ENCODE data around the gene ZBTB46.

DNA sequence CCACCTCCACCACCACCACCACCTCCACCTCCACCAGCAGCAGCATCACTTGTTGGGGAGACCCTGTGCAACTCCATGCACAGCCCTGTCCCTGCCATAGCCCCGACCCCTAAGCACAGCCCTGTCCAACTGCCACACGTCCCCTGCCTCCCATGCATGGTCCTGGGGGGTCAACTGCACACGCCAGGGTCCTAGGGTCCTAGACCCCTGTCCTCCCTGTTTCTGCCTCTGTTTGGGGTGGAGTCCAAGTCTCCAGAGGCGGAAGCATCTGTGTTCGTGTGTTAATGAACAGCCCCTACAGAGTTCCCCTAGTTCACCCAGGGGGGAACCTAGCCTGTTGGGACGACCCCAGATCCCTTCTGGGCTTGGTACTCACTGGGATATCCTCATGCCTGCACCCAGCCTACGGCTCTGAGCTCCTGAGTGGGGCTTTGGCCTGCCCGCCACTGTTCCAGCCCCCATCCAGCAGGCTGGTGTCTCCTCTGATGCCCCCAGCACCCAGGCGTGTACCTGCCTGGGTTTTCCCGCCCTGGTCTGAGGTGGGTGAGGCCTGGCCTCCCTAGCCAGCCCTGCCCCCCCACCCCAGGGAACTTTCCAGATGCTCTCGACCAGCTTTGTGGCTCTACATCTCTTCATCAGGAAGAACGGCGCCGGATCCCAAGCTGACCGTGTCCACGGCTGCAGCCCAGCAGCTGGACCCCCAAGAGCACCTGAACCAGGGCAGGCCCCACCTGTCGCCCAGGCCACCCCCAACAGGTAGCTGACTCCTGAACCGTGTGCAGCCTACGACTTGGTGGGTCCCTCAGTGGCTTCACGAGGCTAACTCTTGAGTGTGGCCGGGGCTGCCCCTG, 137.1 kb downstream of the ZBTB46 start:
- TF ChIP-seq CTCF (IDR thresholded peaks at IDR 0.05; ENCODE audit: low read depth, low read length), result no peak
- TF ChIP-seq EZH2phosphoT487 (IDR thresholded peaks at IDR 0.05; ENCODE audit: low read depth), result no peak
